ENCODE data around the gene IPO11. TPM values are rescaled to one million over a fixed set of nuclear protein-coding genes. Genes with fewer than 3 reads are reported as not detected.
"Not testable (repeated sequence)": the region's sequence is repeated elsewhere in the genome, so short reads cannot be mapped to it uniquely, and the experiment has no call there.

IPO11 gene
- total RNA-seq, 2 experiments from 2014 or later, result 55.4 to 59.2 TPM

DNA sequence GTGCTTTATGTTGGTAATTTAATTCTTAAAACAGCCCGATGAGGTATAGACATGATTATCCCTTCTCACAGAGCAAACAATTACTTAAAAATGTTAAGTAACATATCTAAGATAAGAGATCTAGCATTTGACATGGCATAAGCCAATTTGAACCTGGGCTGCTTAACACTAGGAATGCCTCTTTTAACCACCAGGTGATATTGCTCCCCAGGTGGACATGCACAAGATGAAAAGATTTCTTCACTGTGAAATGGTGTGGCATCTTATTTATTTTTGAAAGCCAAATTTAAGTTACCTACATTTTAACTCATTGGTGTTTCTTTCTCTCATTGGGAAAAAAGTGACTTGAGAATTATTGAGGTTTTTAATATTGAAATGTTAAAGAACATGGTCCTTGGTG, 150.3 kb downstream of the IPO11 start:
- no peaks in the 10 kb centered on the region for H3K27me3 Mint-ChIP-seq
- peaks cover 45% of the 10 kb centered on the region for H3K36me3 Mint-ChIP-seq
- no peaks in the 10 kb centered on the region for H3K4me1 Mint-ChIP-seq (ENCODE audit: low read depth)
- CTCF ChIA-PET, result no interaction called here
- peaks cover 23% of the 10 kb centered on the region for H3K9me3 Mint-ChIP-seq
- POLR2A ChIA-PET, result no interaction called here
- H3K4me3 Mint-ChIP-seq, result no peak overlapping the region
- H3K27ac Mint-ChIP-seq, result no peak overlapping the region
- intact Hi-C loops (cut with micrococcal nuclease), result no loop called here
- DNase-seq, result no peak

DNA sequence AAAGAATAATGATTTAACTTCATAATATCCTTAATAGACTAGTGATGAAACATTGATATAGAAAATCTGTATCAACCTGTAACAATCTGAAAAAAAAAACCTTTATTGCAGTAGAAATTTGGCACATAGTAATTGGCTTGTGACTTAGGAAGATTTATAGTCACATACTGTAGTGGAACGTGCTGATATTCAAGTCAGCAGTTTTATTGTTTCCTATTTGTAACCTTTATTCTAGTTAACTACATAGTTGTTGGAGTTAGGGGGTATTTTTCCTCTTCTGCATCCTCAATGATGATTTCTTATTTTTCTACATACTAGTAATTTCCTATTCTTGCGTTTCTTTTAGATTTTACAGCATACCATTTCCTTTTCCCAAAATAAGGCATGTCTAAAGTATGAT, 151.5 kb downstream of the IPO11 start:
- POLR2A ChIA-PET, result no interaction called here

DNA sequence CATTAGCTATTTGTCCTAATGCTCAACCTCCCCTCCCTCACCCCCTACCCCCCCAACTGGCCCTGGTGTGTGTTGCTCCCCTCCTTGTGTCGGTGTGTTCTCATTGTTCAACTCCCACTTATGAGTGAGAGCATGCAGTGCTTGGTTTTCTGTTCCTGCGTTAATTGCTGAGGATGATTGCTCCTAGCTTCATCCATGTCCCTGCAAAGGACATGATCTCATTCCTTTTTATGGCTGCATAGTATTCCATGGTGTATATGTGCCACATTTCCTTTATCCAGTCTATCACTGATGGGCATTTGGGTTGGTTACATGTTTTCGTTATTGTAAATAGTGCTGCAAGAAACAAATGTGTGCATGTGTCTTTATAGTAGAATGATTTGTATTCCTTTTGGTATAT, 153.2 kb downstream of the IPO11 start:
- peaks cover 13% of the 10 kb centered on the region for H3K4me1 Mint-ChIP-seq (ENCODE audit: low read depth)
- POLR2A ChIA-PET; H3K27ac Mint-ChIP-seq; DNase-seq; CTCF ChIA-PET; H3K4me3 Mint-ChIP-seq; intact Hi-C loops (cut with micrococcal nuclease); H3K27me3 Mint-ChIP-seq: not testable (repeated sequence)
- peaks cover 34% of the 10 kb centered on the region for H3K9me3 Mint-ChIP-seq
- peaks cover 55% of the 10 kb centered on the region for H3K36me3 Mint-ChIP-seq

More for the DNA sequence above, 151.5 kb downstream of the IPO11 start:
- H3K36me3 Mint-ChIP-seq, result peaks cover 54% of the 10 kb centered on the region
- intact Hi-C loops (cut with micrococcal nuclease), result no loop called here
- no peak for DNase-seq
- no peak overlapping the region for H3K27ac Mint-ChIP-seq
- peaks cover 5% of the 10 kb centered on the region for H3K4me1 Mint-ChIP-seq (ENCODE audit: low read depth)
- peaks cover 32% of the 10 kb centered on the region for H3K9me3 Mint-ChIP-seq
- no peaks in the 10 kb centered on the region for H3K27me3 Mint-ChIP-seq
- CTCF ChIA-PET, result no interaction called here
- H3K4me3 Mint-ChIP-seq, result no peak overlapping the region

DNA sequence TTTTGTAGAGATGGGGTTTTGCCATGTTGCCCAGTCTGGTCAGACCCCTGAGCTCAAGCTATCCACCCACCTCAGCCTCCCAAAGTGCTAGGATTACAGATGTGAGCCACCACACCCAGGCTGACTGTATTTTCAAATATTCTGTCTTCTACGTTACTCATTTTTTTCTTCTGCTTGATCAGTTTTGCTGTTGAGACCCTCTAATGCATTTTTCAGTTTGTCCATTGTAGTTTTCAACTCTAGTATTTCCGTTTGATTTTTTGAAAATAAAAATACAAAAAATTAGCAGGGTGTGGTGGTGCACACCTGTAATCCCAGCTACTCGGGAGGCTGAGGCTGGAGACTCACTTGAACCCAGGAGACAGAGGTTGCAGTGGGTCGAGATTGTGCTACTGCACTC, 155.6 kb downstream of the IPO11 start:
- Mint-ChIP-seq H3K4me1 (ENCODE audit: low read depth) (peaks cover 13% of the 10 kb centered on the region), H3K4me3 (no peak overlapping the region), H3K27ac (no peak overlapping the region), H3K9me3 (peaks cover 34% of the 10 kb centered on the region), H3K27me3 (no peaks in the 10 kb centered on the region), H3K36me3 (peaks cover 52% of the 10 kb centered on the region)
- no peak for DNase-seq
- intact Hi-C loops (cut with micrococcal nuclease), result no loop called here
- CTCF ChIA-PET, result interaction anchor here (1.1 kb wide), 1 partner anchor 108 kb away, joined by 3 read pairs; no protein-coding TSS in a partner anchor
- POLR2A ChIA-PET, result no interaction called here

DNA sequence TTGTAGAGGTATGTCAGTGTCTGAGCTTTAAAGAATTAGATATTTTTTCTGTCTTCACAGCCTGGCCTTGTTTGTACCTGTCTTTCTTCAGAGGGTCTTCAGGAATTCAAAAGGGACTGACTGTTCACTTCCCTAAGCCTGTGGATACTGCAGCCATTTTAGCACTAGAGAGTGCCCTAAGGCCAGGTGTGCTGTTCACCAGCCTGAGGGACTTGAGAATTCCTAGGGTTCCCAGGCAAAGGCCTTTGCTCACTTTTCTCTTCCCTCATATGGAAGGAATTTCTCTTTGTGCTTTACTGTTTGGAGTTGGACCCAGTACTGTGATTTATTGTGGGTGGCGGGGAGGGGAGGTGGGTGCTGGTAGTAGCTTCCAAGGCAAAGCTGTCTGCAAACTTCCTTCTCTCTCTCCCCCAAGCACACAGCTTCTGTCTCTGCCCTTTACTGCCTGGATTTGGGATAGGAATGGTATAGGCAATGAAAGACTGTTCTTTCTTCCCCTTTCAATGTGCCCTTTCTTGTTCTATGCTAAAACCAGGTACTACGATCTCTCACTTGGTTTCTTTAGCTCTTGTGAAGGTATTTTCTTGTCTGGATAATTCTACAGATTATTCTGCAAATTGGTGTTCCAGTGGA, 156.4 kb downstream of the IPO11 start:
- H3K27ac Mint-ChIP-seq, result no peak overlapping the region
- CTCF ChIA-PET, result interaction anchor here (1.1 kb wide), 1 partner anchor 109 kb away, joined by 3 read pairs; no protein-coding TSS in a partner anchor
- peaks cover 34% of the 10 kb centered on the region for H3K9me3 Mint-ChIP-seq
- DNase-seq, result no peak
- intact Hi-C loops (cut with micrococcal nuclease), result loop anchor here (1.0 kb wide), 2 partner anchors 8 to 31 kb away; no protein-coding TSS in a partner anchor
- no peak overlapping the region for H3K4me3 Mint-ChIP-seq
- no peaks in the 10 kb centered on the region for H3K27me3 Mint-ChIP-seq
- peaks cover 48% of the 10 kb centered on the region for H3K36me3 Mint-ChIP-seq
- POLR2A ChIA-PET, result no interaction called here
- H3K4me1 Mint-ChIP-seq (ENCODE audit: low read depth), result peaks cover 13% of the 10 kb centered on the region

DNA sequence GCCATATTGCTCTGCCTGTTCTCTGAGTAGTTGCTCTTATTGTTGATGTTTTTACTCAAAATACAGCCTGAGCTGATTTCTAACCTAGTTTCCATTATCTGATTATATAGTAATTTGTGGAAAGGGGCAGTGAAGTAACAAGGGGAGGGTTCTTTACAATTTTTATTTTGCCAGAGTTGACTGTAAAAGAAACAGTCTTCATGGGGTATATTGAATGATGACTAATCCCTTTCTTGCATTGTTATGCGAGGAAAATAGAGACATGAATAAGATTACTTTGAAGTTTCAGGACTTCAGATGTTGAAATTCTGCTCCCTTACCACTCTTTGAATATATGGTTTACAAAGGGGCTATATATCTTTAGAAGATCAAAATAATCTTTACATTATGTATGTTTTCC, 156.9 kb downstream of the IPO11 start:
- POLR2A ChIA-PET, result no interaction called here
- CTCF ChIA-PET, result no interaction called here
- peaks cover 46% of the 10 kb centered on the region for H3K36me3 Mint-ChIP-seq
- peaks cover 34% of the 10 kb centered on the region for H3K9me3 Mint-ChIP-seq
- no peaks in the 10 kb centered on the region for H3K27me3 Mint-ChIP-seq
- peaks cover 19% of the 10 kb centered on the region for H3K4me1 Mint-ChIP-seq (ENCODE audit: low read depth)
- DNase-seq, result no peak
- no peak overlapping the region for H3K27ac Mint-ChIP-seq
- H3K4me3 Mint-ChIP-seq, result no peak overlapping the region
- intact Hi-C loops (cut with micrococcal nuclease), result loop anchor here (1.0 kb wide), 2 partner anchors 8 to 31 kb away; no protein-coding TSS in a partner anchor

DNA sequence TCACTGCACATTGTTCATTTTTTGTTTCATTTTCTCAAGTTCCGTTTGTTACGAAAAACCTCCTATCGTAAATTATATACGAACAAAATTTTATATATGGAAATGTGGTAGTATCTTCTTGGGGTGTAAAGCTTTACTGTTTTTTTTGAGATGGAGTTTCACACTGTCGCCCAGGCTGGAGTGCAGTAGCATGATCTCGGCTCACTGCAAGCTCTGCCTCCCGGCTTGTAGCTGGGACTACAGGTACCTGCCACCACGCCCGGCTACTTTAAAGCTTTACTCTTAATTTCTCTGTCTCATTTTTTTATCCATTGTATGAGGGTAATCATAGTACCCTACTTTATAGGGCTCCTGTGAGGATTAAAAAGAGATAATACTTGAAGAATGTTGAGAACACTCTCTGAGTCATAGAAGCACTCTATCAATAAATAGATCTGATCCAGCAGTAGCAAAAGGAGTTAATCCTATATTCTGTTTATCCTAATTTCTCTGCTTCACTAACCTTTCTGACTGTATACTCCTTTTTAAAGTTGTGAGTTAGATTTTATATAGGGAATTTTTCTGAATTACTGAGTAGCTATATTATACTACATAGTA, 160.5 kb downstream of the IPO11 start:
- ChIA-PET CTCF (interaction anchor here (1.9 kb wide), 1 partner anchor 113 kb away, joined by 8 read pairs; no protein-coding TSS in a partner anchor), POLR2A (no interaction called here)
- Mint-ChIP-seq H3K9me3 (peaks cover 10% of the 10 kb centered on the region), H3K27me3 (no peaks in the 10 kb centered on the region), H3K4me1 (ENCODE audit: low read depth) (peaks cover 32% of the 10 kb centered on the region), H3K36me3 (peaks cover 21% of the 10 kb centered on the region), H3K27ac (no peak overlapping the region), H3K4me3 (no peak overlapping the region)
- DNase-seq, result no peak
- intact Hi-C loops (cut with micrococcal nuclease), result no loop called here

DNA sequence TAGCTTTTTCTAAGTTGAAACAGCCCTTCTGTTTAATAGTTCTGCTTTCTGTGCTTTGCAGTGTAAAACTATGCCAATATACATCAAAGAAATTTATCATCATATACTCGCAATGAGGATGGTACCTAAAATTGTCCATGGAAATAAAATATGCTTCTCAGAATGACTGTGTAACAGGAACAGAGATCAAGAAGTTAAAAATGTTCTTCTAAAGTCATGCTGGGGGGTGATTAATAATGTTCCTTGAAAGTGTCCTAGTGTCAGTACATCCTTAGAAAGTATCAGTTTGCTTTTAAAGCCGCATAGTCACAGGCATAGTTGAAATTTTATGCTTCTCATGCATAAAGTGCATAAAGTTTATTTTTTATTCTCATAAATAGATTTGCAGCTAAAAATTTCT, 162.0 kb downstream of the IPO11 start:
- POLR2A ChIA-PET, result no interaction called here
- Mint-ChIP-seq H3K27ac (no peak overlapping the region), H3K36me3 (peaks cover 8% of the 10 kb centered on the region), H3K4me1 (ENCODE audit: low read depth) (peaks cover 25% of the 10 kb centered on the region), H3K9me3 (no peaks in the 10 kb centered on the region), H3K4me3 (no peak overlapping the region), H3K27me3 (no peaks in the 10 kb centered on the region)
- DNase-seq, result no peak
- CTCF ChIA-PET, result interaction anchor here (1.9 kb wide), 1 partner anchor 115 kb away, joined by 8 read pairs; no protein-coding TSS in a partner anchor
- intact Hi-C loops (cut with micrococcal nuclease), result no loop called here

DNA sequence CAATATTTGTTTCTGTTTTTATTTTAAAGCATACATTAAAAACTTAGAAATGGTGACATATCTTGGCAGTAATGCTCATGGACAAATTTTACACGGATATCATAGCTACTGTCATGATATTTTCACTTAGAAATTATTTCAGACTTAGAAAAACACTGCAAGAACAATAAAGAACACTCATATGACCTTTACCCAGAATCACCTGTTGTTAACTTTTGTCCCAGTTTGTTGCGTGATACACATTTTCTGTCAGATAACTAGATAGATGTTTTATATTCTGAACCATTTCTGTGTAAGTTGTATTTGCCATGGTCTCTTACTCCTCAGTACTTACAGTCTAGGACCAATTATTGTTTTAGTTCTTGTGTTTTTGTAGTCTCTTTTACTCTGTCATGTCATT, 162.5 kb downstream of the IPO11 start:
- DNase-seq, result no peak
- CTCF ChIA-PET, result no interaction called here
- H3K27ac Mint-ChIP-seq, result no peak overlapping the region
- POLR2A ChIA-PET, result no interaction called here
- peaks cover 8% of the 10 kb centered on the region for H3K36me3 Mint-ChIP-seq
- intact Hi-C loops (cut with micrococcal nuclease), result loop anchor here (5.0 kb wide), 1 partner anchor 163 kb away; the partner anchor contains the start of gene IPO11
- H3K4me3 Mint-ChIP-seq, result no peak overlapping the region
- H3K4me1 Mint-ChIP-seq (ENCODE audit: low read depth), result peaks cover 25% of the 10 kb centered on the region
- H3K27me3 Mint-ChIP-seq, result no peaks in the 10 kb centered on the region
- H3K9me3 Mint-ChIP-seq, result no peaks in the 10 kb centered on the region

DNA sequence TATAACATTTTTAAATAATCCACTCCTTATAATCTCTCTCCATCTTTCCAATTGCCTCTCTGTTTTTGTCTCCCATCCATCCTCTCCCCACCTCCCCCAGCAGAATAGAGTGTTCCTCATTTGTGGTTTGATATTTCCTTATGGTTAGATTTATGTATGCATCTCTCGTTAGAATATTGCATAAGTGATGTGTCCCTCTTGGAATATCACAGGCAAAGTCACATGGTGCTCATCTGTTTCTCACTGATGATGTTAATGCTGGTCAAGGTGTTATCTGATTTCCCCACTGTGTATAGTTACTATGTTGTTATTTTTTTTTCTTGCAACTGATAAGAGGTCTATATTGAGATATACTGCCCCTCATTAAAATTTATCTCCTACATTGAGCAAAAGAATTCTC, 162.9 kb downstream of the IPO11 start:
- ChIA-PET POLR2A (no interaction called here), CTCF (no interaction called here)
- Mint-ChIP-seq H3K4me1 (ENCODE audit: low read depth) (peaks cover 23% of the 10 kb centered on the region), H3K27me3 (no peaks in the 10 kb centered on the region), H3K4me3 (no peak overlapping the region), H3K27ac (no peak overlapping the region), H3K36me3 (peaks cover 8% of the 10 kb centered on the region), H3K9me3 (no peaks in the 10 kb centered on the region)
- intact Hi-C loops (cut with micrococcal nuclease), result loop anchor here (5.0 kb wide), 1 partner anchor 163 kb away; the partner anchor contains the start of gene IPO11
- DNase-seq, result no peak

DNA sequence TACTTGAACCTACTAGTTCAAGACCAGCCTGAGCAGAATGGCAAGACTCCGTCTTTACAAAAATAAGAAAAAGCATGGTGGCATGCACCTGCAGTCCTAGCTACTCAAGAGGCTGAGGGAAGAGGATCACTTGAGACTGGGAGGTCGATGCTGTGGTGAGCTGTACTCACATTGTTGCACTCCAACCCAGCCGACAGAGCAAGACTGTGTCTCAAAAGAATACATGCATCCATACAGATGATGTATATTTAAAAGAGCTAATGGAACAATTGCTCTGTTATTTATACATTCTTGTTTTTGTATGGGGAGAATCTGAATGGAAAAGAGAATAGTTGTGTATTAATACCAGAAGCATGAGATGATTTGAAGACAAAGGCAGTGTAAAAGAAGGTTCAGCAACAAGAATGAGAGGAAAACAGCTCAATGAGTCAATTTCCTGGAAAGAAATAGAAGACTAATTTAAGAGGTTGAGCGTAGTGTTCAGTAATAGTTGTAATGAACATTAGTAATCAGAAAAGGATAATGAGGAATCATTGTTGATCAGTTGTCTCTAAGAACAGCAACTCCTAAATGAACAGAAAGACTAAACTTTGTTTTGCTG, 164.1 kb downstream of the IPO11 start:
- peak; percentile 20 for DNase-seq
- peak overlapping the region; percentile 4 for H3K27ac Mint-ChIP-seq
- intact Hi-C loops (cut with micrococcal nuclease), result loop anchor here (1.0 to 5.0 kb wide), 3 partner anchors 7 to 164 kb away; partner anchors contain the start of gene IPO11
- H3K27me3 Mint-ChIP-seq, result no peaks in the 10 kb centered on the region
- no peak overlapping the region for H3K4me3 Mint-ChIP-seq
- POLR2A ChIA-PET, result interaction anchor here (1.3 kb wide), 1 partner anchor 173 kb away, joined by 6 read pairs; the partner anchor contains the start of gene DIMT1
- H3K4me1 Mint-ChIP-seq (ENCODE audit: low read depth), result peaks cover 24% of the 10 kb centered on the region
- CTCF ChIA-PET, result interaction anchor here (0.8 kb wide), 1 partner anchor 116 kb away, joined by 3 read pairs; no protein-coding TSS in a partner anchor
- peaks cover 10% of the 10 kb centered on the region for H3K36me3 Mint-ChIP-seq
- H3K9me3 Mint-ChIP-seq, result no peaks in the 10 kb centered on the region

DNA sequence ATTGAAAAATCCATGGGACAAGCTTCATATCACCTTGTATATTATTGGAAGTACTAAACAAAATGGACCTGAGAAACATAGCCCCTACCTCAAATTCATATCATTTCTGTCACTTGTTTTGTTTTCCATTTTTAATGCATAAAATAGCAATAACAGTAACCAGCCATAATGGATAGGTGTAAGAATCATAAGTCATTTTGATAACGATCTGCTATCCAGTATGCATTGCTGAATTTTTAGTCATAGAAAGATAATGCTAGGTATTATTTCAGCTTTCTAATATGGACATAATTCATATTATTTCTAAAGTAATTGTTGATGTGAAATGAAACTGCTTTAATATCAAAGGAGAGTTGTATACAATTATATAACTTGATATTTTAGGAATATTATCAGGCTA, 164.9 kb downstream of the IPO11 start:
- DNase-seq, result no peak
- ChIA-PET CTCF (interaction anchor here (1.7 kb wide), 1 partner anchor 14 kb away, joined by 6 read pairs; no protein-coding TSS in a partner anchor), POLR2A (interaction anchor here (1.3 kb wide), 1 partner anchor 174 kb away, joined by 6 read pairs; the partner anchor contains the start of gene DIMT1)
- intact Hi-C loops (cut with micrococcal nuclease), result loop anchor here (1.0 to 5.0 kb wide), 3 partner anchors 8 to 165 kb away; partner anchors contain the start of gene IPO11
- Mint-ChIP-seq H3K36me3 (peaks cover 8% of the 10 kb centered on the region), H3K4me1 (ENCODE audit: low read depth) (peaks cover 24% of the 10 kb centered on the region), H3K27me3 (no peaks in the 10 kb centered on the region), H3K9me3 (no peaks in the 10 kb centered on the region), H3K4me3 (no peak overlapping the region), H3K27ac (no peak overlapping the region)

All from activated CD4-positive, alpha-beta memory T cell treated with anti-CD3 and anti-CD28 coated beads for 36 hours (primary cell).